ENCODE results near the gene MPPED1.

MPPED1 gene

GRCh38 chr22:43449831-43450225 lies 38.0 kb downstream of the MPPED1 start:
- no peak for DNase-seq

GRCh38 chr22:43451371-43452050 lies 39.7 kb downstream of the MPPED1 start:
- DNase-seq, result no peak

DNA sequence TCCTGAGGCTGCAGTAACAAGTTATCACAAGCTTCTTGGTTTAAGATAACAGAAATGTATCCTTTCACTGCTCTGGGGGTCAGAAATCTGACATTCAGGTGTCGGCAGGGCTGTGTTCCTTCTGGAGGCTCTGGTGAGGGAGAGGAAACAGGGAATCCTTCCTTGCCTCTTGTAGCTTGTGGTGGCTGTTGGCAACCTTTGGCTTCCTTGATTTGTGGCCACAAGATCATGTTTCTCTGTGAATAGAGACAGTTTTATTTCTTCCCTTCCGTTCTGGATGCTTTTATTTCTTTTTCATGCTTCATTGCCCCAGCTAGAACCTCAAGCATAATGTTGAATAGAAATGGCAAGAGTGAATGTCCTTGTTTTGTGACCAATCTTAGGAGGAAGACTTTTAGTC lies 44.0 kb downstream of the MPPED1 start:
- no peak for DNase-seq

GRCh38 chr22:43457002-43457401 lies 45.2 kb downstream of the MPPED1 start:
- DNase-seq, result no peak

- no peak for DNase-seq
These were observed 50.9 kb downstream of the MPPED1 start for GRCh38 chr22:43462701-43463100.

- no peak for DNase-seq
These were observed 53.0 kb downstream of the MPPED1 start for GRCh38 chr22:43464809-43465208.

DNA sequence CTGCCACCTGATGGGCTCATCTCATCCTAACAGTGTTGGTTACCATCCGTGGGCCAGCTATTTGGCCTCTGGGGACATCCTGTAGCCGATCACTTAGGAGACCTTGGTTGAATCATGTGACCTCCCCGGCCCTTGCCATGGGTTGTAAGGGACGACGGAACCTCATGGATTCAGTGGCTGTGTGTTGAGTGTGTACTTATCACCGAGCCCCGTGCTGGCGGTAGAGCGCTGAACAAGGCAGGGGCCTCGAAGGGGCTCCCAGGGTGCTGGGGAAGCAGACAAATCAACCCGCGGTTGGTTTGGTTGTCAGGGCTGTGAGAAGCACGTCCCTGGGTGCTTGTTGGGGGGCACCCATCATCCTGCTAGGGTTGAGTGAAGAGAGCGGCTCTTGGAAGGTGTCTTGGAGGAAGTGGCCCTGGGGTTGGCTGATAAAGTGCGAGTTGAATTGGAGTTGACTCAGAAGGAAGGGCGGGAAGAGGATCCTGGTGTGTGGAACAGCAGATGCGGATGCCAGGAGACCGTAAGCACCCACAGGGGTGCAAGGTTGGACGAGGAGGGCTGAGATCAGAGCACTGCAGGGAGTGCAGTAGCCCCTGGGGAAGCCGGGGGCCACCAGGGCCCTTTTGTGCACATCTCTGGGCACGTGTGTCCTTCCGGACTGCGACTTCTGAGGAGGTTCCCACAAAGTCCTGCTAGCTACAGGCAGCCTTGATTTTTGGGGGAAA lies 53.6 kb downstream of the MPPED1 start:
- DNase-seq, result no peak

- no peak for DNase-seq
These were observed 54.9 kb downstream of the MPPED1 start for GRCh38 chr22:43466710-43467109.

GRCh38 chr22:43467216-43467940 lies 55.6 kb downstream of the MPPED1 start:
- no peak for DNase-seq

DNA sequence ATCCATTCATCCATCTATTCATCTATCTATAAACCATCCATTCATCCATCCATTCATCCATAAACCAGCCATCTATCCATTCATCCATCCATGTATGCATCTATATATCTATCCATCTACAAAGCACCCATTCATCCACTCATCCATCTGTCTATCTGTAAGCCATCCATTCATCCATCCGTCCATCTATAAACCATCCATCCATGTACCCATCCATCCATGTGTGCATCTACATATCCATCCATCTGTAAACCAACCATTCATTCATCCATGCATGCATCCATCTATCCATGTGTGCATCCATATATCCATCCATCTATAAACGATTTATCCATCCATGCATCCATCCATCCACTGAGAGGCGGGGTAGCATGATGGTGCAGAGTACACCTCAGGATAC lies 58.4 kb downstream of the MPPED1 start:
- no peak for DNase-seq

DNA sequence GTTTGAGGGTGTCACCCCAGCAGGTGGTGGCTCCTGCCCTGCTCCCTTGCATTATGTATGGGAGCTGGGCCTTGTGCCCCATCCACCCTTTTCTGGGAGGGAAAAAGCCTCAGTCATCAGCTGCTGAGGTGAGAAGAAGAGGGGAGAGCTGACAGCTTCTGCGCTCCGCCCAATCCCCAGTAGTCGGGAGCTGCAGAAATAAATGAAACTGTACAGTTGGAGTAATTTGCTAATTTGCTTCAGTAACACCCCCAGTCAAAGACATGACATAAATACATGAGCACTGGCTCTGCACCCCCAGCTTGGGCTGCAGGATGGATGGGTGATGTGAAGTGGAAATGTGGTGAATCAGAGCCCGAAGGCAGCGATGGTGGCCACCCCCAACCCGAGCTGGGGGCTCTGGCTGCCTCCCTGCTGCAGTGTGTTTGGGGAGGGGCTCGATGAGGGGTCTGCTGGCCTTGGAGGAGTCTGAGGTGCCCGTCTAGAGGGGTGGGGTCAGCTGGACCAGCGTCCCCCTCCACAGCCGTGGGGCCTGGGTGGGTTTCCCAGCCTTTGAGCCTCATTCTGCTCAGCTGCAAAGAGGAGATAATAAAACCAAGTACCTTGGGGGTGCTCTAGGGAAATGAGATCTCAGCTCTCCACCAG lies 59.2 kb downstream of the MPPED1 start:
- DNase-seq, result no peak

DNA sequence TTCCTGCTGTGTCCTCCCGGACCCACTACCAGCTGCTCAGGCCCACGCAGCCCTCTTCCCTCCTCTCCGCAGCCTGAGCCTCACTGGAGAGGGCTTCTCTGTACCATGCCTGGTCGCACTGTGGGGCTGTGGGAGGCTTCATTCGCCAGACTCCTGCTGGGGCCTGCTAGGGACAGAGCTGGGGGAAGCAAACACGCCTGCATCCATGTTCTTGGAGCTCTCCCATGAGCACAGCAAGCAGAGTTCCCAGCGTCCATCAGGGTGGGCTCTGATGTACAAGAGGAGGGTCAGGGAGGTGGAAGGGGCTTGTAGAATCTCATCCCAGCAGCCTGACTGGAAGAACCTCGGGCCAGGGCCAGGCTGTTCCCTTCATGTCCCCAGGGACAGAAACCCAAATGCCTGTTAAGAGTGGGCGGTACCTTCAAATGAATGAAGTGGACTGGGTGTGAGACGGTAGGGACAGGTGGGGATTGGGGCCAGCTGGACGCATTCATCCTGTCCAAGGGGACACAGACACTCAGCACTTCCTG lies 59.9 kb downstream of the MPPED1 start:
- no peak for DNase-seq

DNA sequence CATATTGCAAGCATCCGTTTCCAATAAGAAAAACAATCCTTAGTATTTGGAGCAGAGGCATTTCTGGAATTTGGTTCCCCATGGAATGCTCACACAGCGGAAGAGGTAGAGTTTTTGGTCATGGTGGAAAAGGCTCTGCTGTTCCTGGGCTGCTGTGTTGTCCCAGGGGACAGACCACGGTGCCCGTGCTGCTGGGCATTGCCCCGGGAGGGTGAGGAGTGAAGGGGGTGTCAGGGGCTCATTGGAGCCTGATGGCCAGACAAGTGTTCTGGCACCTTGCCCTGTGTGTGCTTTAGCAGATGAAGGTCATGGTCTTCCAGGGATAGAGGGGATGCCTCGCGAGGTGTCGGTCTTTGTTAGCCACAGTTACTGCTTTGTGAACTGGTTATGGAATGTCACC lies 61.2 kb downstream of the MPPED1 start:
- no peak for DNase-seq

DNA sequence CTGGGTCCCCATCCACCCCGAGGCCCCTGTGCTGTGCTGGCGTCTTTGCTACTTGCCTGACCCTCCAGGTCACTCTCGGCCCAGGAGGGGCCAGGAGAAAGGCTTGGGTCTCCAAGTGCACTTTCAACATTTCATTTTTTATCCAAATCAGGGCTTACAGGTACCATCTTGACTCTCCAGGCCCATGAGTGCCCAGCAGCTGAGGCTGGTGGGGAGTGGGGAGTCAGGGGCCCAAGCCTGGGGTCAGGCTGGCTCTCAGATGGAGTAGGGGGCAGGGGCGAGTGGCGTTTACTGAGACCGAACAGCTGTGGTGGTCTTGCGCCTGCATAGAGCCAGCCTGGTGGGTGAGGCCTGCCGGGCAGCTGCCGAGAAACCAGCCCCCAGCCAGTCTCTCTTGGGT lies 61.6 kb downstream of the MPPED1 start:
- no peak for DNase-seq

- DNase-seq, result no peak
These were observed 62.6 kb downstream of the MPPED1 start for GRCh38 chr22:43474161-43475101.

DNA sequence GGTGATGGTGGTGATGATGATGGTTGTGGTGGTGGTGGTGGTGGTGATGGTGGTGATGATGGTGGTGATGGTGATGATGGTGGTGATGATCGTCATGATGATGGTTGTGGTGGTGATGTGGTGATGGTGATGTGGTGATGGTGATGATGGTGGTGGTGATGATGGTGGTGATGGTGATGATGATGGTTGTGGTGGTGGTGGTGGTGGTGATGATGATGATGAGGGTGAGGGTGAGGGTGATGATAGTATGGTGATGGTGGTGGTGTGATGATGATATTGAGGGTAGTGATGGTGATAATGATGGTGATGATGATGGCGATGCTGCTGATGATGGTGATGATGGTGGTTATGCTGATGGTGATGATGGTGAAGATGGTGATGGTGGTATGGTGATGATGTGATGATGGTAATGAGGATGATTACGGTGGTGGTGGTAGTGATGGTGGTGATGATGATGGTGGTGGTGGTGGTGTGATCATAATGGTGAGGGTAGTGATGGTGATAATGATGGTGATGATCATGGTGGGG lies 63.8 kb downstream of the MPPED1 start:
- DNase-seq, result no peak

- no peak for DNase-seq
These were observed 64.5 kb downstream of the MPPED1 start for GRCh38 chr22:43476341-43476740.

- no peak for DNase-seq
These were observed 65.2 kb downstream of the MPPED1 start for GRCh38 chr22:43476751-43477725.

GRCh38 chr22:43477966-43478365 lies 66.2 kb downstream of the MPPED1 start:
- DNase-seq, result no peak

DNA sequence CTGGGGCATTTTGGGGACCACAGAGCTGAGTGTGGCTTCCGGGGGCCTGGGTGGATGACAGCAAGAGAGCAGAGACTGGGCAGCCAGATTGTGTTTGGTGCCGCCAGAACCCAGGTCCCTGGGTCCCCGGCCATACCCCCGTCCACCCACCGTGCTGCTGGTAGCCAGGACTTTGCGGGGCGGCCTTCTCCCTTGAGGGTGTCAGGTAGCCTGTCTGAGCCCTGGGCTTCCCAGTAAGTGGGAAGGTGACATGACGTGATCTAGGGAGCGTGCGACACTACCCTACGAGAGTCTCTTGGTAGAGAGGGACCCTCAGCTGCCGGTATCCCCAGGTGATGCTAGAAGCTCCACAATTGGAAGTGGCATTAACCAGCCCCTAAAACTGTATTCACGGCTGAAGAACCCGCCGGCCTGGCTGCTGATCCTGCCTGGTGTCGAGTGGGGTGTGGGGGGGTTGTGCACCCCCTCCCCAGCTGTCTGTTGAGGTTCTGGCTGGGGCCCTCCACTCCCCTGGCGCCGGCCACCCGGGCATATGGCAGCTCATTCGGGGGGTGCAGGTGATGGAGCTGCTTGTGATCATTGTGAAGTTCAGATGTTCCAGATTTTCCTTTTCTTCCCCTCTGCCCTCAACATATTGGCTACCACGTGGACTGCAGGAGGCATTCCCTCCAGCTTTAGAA lies 66.9 kb downstream of the MPPED1 start:
- DNase-seq, result no peak

Measured in stimulated activated CD4-positive, alpha-beta T cell treated with anti-CD3 and anti-CD28 coated beads, Interleukin-4, amount 100 ng/mL, for 4 hours (primary cell).